Endothelial cell of umbilical vein (primary cell): Measurements from ENCODE around the gene LRRC23.

Experiments used
- EZH2 ChIP-seq: IDR thresholded peaks from 2 replicates; pipeline ENCODE4 v1.6.1; 2012; ENCODE audit warnings: borderline replicate concordance, low read depth, mild to moderate bottlenecking, moderate library complexity, low read length, inconsistent platforms; ENCODE audit not compliant: severe bottlenecking
- POLR2AphosphoS5 ChIP-seq: IDR thresholded peaks from 2 replicates; pipeline ENCODE4 v1.6.1; 2012; ENCODE audit warnings: low read depth, mild to moderate bottlenecking, control low read depth, low read length, moderate library complexity; ENCODE audit not compliant: insufficient read depth
- TF ChIP-seq, protein P1 (sequence below), 2 donors: IDR thresholded peaks; 1 replicate in 1 of 2; 2 replicates in 1 of 2; pipeline ENCODE4 v1.5.1; 2011; ENCODE audit warnings: low read length in 2 of 2, mild to moderate bottlenecking in 2 of 2, moderate library complexity in 2 of 2, control low read depth in 1 of 2, inconsistent platforms in 1 of 2, low read depth in 1 of 2; ENCODE audit not compliant: insufficient read depth in 1 of 2; ENCODE audit errors: extremely low read depth in 1 of 2

DNA sequence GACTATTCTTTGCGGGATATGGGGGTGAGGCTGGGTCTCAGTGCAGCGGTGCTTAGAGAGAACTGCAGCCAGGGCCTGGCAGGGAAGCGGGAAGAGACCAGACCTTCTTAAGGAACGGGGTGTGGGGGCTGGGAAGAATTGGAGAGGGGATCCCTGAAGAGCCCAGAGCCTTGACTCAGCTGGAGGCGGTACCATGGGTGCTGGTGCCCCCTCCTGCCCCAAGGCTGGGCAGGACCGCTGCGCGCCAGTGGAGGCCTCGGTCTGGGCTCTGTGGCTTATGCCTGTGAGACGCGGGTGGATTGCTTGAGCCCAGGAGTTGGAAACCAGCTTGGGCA, 37.7 kb downstream of the LRRC23 start:
- TF ChIP-seq POLR2AphosphoS5 (no peak), EZH2 (no peak)
- TF ChIP-seq, protein P1, sequence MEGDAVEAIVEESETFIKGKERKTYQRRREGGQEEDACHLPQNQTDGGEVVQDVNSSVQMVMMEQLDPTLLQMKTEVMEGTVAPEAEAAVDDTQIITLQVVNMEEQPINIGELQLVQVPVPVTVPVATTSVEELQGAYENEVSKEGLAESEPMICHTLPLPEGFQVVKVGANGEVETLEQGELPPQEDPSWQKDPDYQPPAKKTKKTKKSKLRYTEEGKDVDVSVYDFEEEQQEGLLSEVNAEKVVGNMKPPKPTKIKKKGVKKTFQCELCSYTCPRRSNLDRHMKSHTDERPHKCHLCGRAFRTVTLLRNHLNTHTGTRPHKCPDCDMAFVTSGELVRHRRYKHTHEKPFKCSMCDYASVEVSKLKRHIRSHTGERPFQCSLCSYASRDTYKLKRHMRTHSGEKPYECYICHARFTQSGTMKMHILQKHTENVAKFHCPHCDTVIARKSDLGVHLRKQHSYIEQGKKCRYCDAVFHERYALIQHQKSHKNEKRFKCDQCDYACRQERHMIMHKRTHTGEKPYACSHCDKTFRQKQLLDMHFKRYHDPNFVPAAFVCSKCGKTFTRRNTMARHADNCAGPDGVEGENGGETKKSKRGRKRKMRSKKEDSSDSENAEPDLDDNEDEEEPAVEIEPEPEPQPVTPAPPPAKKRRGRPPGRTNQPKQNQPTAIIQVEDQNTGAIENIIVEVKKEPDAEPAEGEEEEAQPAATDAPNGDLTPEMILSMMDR (IDR thresholded peaks at IDR 0.05; ENCODE audit: extremely low read depth in 1 of 2, insufficient read depth in 1 of 2, low read depth in 1 of 2, low read length in 2 of 2) = no peak
